GM12878 (cell line): ENCODE data around the gene VKORC1. TPM values are rescaled to one million over a fixed set of nuclear protein-coding genes. Genes with fewer than 3 reads are reported as not detected.
A peak's percentile ranks its signal among the peaks of the same experiment; 100 is the strongest.

Source experiments
- ATAC-seq: fragments of 200-7000 bp; cut with Tn5 transposase; 3 replicates; pipeline ENCODE4 v1.9.1; 2020; ENCODE audit warnings: mild to moderate bottlenecking, moderate library complexity
- BruUV-seq: library from RNA; stranded (reverse); fragments of 400-500 nt; replicated peaks from 2 replicates; lab custom pipeline; 2021; lab: Mats Ljungman, UMichigan
- CTCF ChIA-PET: fragments of 300-600 bp; sonication (Branson Sonifier 250); formaldehyde crosslinking; extraction: SDS; loops from one replicate; lab custom pipeline; 2021; ENCODE audit warnings: inconsistent platforms; lab: Yijun Ruan, JAX
- POLR2A ChIA-PET: fragments of 350-600 bp; formaldehyde crosslinking; extraction: SDS; loops from one replicate; lab custom pipeline; 2021; ENCODE audit warnings: inconsistent platforms; lab: Charles Lee
- RAD21 ChIA-PET: fragments of 300-600 bp; sonication (Branson Sonifier 250); formaldehyde crosslinking; loops from one replicate; lab custom pipeline; 2023; ENCODE audit warnings: antibody characterized with exemption; ENCODE audit not compliant: unreplicated experiment; lab: Charles Lee
- SMC1A ChIA-PET: fragments of 300-600 bp; sonication (Branson Sonifier 250); formaldehyde crosslinking; loops from one replicate; lab custom pipeline; 2023; ENCODE audit not compliant: unreplicated experiment, uncharacterized antibody; lab: Charles Lee
- DNase-seq: peaks from one replicate; pipeline ENCODE4 v3.0.0-alpha.2; 2011; ENCODE audit warnings: low read depth, low spot score
- FAIRE-seq: peaks from 3 replicates; lab custom pipeline; 2011; peaks lifted over from hg19 to GRCh38; lab: Jason Lieb, UNC
- H2AFZ ChIP-seq: 2 replicates; pipeline ENCODE4 v1.6.0; 2011; ENCODE audit warnings: low read depth, low read length, control low read depth; ENCODE audit not compliant: control insufficient read depth
- H3K27ac ChIP-seq: 2 replicates; pipeline ENCODE4 v1.5.1; 2011; ENCODE audit warnings: control low read depth; ENCODE audit not compliant: control insufficient read depth, insufficient read depth
- H3K27me3 ChIP-seq, 2 experiments: replicated peaks in 1 of 2; 2 replicates each; pipeline versions ENCODE4 v1.6.0 to v1.6.1; 2011; ENCODE audit warnings: low read length in 1 of 2; ENCODE audit not compliant: control insufficient read depth in 2 of 2, insufficient read depth in 2 of 2
- H3K36me3 ChIP-seq, 2 experiments: 2 replicates each; pipeline ENCODE4 v1.5.1; 2011; ENCODE audit warnings: low read length in 1 of 2; ENCODE audit not compliant: control insufficient read depth in 2 of 2, insufficient read depth in 2 of 2
- H3K4me1 ChIP-seq: 2 replicates; pipeline ENCODE4 v1.6.1; 2011; ENCODE audit warnings: mild to moderate bottlenecking, low read length, moderate library complexity, mixed read lengths; ENCODE audit not compliant: control insufficient read depth, insufficient read depth
- H3K4me2 ChIP-seq: 2 replicates; pipeline ENCODE4 v1.6.0; 2011; ENCODE audit warnings: control low read depth; ENCODE audit not compliant: control insufficient read depth, insufficient read depth
- H3K4me3 ChIP-seq: fragments of 200-600 bp; sonication (generic); 2 replicates; pipeline ENCODE4 v1.5.1; 2016
- H3K79me2 ChIP-seq: 2 replicates; pipeline ENCODE4 v1.6.0; 2011; ENCODE audit warnings: low read length; ENCODE audit not compliant: control insufficient read depth, insufficient read depth
- H3K9ac ChIP-seq: 2 replicates; pipeline ENCODE4 v1.8.0; 2011; ENCODE audit warnings: low read length, control low read depth, mixed read lengths; ENCODE audit not compliant: control insufficient read depth, insufficient read depth
- H3K9me3 ChIP-seq: replicated peaks from 3 replicates; pipeline ENCODE4 v1.5.1; 2011; ENCODE audit warnings: mild to moderate bottlenecking, low read length; ENCODE audit not compliant: control insufficient read depth, insufficient read depth
- H4K20me1 ChIP-seq: 2 replicates; pipeline ENCODE4 v1.6.0; 2011; ENCODE audit not compliant: control insufficient read depth, insufficient read depth
- GATAD2B ChIP-seq: fragments of 450-650 bp; conservative IDR thresholded peaks from 2 replicates; pipeline ENCODE4 v1.6.1; 2017; ENCODE audit warnings: low read depth, mild to moderate bottlenecking, moderate library complexity
- MEF2B ChIP-seq: fragments of 450-650 bp; IDR thresholded peaks from 2 replicates; pipeline ENCODE4 v1.6.1; 2018; ENCODE audit warnings: mild to moderate bottlenecking, moderate library complexity; ENCODE audit not compliant: partially characterized antibody, poor library complexity, severe bottlenecking
- MXI1 ChIP-seq: fragments of 150-350 bp; IDR thresholded peaks from 2 replicates; pipeline ENCODE4 v1.6.1; 2011; ENCODE audit warnings: low read depth, mild to moderate bottlenecking, inconsistent platforms, low read length, improper control_type of control experiment
- NR2F1 ChIP-seq: fragments of 450-650 bp; conservative IDR thresholded peaks from 2 replicates; pipeline ENCODE4 v1.6.1; 2017; ENCODE audit warnings: mild to moderate bottlenecking
- POLR2A ChIP-seq: IDR thresholded peaks from 2 replicates; pipeline ENCODE4 v1.6.1; 2011; ENCODE audit warnings: low read depth, mild to moderate bottlenecking, low read length
- RCOR1 ChIP-seq: conservative IDR thresholded peaks from 2 replicates; pipeline ENCODE4 v1.6.1; 2012; ENCODE audit warnings: low read depth, low read length, improper control_type of control experiment
- RUNX3 ChIP-seq: IDR thresholded peaks from 2 replicates; pipeline ENCODE4 v1.6.1; 2012; ENCODE audit warnings: low read length, inconsistent platforms
- SMAD1 ChIP-seq: fragments of 450-650 bp; IDR thresholded peaks from 2 replicates; pipeline ENCODE4 v1.6.1; 2018; ENCODE audit warnings: mild to moderate bottlenecking, low read depth; ENCODE audit not compliant: partially characterized antibody
- ZNF274 ChIP-seq: IDR thresholded peaks from one replicate; pipeline ENCODE4 v1.8.0; 2011; ENCODE audit not compliant: insufficient read length, insufficient read depth
- WGBS: methylation state at CpG from one replicate; pipeline ENCODE4 v1.1.6; 2016; ENCODE audit warnings: low lambda C conversion rate; ENCODE audit not compliant: insufficient replicate concordance, insufficient coverage; ENCODE audit errors: missing lambda C conversion rate; 5-methylcytosine and 5-hydroxymethylcytosine counted together
- in situ Hi-C: fragments of 300-500 bp; cut with MboI; formaldehyde crosslinking; loops from 9 replicates; pipeline ENCODE4 v1.14.3; 2018; ENCODE audit warnings: mixed read lengths
- intact Hi-C: fragments of 100-400 bp; cut with micrococcal nuclease; formaldehyde crosslinking; loops from one replicate; pipeline ENCODE4 v1.14.2; 2022; ENCODE audit not compliant: unreplicated experiment
- polyA plus RNA-seq, 11 experiments: library from polyadenylated mRNA; depleted of rRNA in 4 of 11; unstranded in 6 of 11; stranded (reverse) in 5 of 11; fragments of >200 nt; fragmentation: Nextera tagmentation in 4 of 11; fragmentation: Illumina TruSeq in 1 of 11; extraction: Ambion mirVana in 4 of 11; extraction: Trizol in 1 of 11; gene quantifications; 1 replicate in 1 of 11; 2 replicates in 10 of 11; pipeline versions ENCODE4 v1.2.1 to v1.2.3, GENCODE V29; 2011 to 2016; ENCODE audit warnings: inconsistent platforms in 2 of 11, missing spikeins in 2 of 11, low read depth in 1 of 11
- total RNA-seq, 4 experiments: library from RNA; depleted of rRNA in 3 of 4; stranded (reverse); fragments of >200 nt in 3 of 4; fragmentation: Illumina TruSeq in 1 of 4; extraction: Trizol in 1 of 4; gene quantifications; 2 replicates each; pipeline versions ENCODE4 v1.2.1 to v1.2.3, GENCODE V29; 2013 to 2021

Gene VKORC1
- total and polyA plus RNA-seq, 10 of the 15 experiments (the other 5 are each of a cell fraction or from before 2014, with no cell fraction given), result 19.8 to 140 (median 57.7) TPM

- H3K36me3 ChIP-seq, result no peaks in the 10 kb centered on the region; a peak in 2 of 4 replicates
- H3K4me3 ChIP-seq, result no peak overlapping the region
- intact Hi-C loops, result no loop called here
- no peaks in the 10 kb centered on the region for H3K27me3 ChIP-seq
- ATAC-seq (no peak), DNase-seq (no peak)
- no peaks in the 10 kb centered on the region for H3K9me3 ChIP-seq
- no peaks in the 10 kb centered on the region for H3K79me2 ChIP-seq
- H2AFZ ChIP-seq, result no peak overlapping the region
- WGBS, result 77% methylated on average over 18 of the region's 20 CpGs
- ChIA-PET POLR2A (no interaction called here), RAD21 (no interaction called here)
- no peak overlapping the region for H3K9ac ChIP-seq
- no TSS peak for BruUV-seq
- no peaks in the 10 kb centered on the region for H3K4me1 ChIP-seq
- no peak for TF ChIP-seq GATAD2B
- TF ChIP-seq POLR2A, result peak; percentile 34; the same call in 1 of the 2 replicates
- TF ChIP-seq, all 136 proteins: peak for 1
- Histone ChIP-seq H4K20me1 (no peaks in the 10 kb centered on the region), H3K4me2 (no peak overlapping the region), H3K27ac (no peak overlapping the region)
- SMC1A ChIA-PET, result no interaction called here
- in situ Hi-C loops, result no loop called here
- no peak for FAIRE-seq
- CTCF ChIA-PET, result no interaction called here
Observed at GRCh38 chr16:31132303-31132979, 37.8 kb upstream of the VKORC1 start.

DNA sequence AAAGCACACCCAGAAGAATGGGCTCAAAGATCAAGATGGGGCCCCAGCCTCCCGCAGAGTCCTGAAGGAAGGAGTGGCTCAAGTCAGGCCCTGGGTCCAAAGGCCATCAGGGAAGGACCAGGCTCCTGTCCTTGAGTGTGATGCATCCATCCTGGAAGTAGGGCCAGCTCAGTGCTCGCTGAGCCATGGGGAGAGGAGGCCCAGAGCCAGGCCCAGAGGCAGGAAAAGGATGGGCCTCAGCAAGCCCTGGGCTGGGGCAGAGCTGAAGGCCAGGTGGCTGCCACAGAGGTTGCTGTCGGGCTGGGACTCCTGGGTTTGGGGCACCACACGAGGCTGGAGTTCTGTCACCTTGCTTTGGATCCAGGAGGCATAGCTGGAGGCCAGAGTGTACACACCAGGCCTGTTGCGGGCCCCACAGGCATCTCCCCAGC, 37.3 kb upstream of the VKORC1 start:
- H2AFZ ChIP-seq, result no peak overlapping the region
- CTCF ChIA-PET, result no interaction called here
- TF ChIP-seq NR2F1 (no peak), SMAD1 (no peak), MEF2B (no peak), RUNX3 (no peak), ZNF274 (no peak), MXI1 (no peak), RCOR1 (no peak)
- TF ChIP-seq, all 136 proteins: peak for 0
- intact Hi-C loops, result no loop called here
- Histone ChIP-seq H3K79me2 (no peaks in the 10 kb centered on the region), H3K27ac (no peak overlapping the region), H3K4me2 (no peak overlapping the region), H3K36me3 (no peaks in the 10 kb centered on the region; a peak in 2 of 4 replicates), H3K4me1 (no peaks in the 10 kb centered on the region), H3K9ac (no peak overlapping the region), H3K9me3 (no peaks in the 10 kb centered on the region), H3K27me3 (no peaks in the 10 kb centered on the region), H3K4me3 (no peak overlapping the region), H4K20me1 (no peaks in the 10 kb centered on the region)
- DNase-seq (no peak), FAIRE-seq (no peak), ATAC-seq (no peak)
- ChIA-PET POLR2A (no interaction called here), RAD21 (no interaction called here), SMC1A (no interaction called here)
- BruUV-seq, result no TSS peak
- WGBS, result 78% methylated on average over 5 of the region's 5 CpGs
- in situ Hi-C loops, result no loop called here
